ENCODE results near the gene RAB11FIP4.
A peak's percentile ranks its signal among the peaks of the same experiment; 100 is the strongest.

Gene RAB11FIP4

GRCh38 chr17:31431852-31432658, 40.6 kb downstream of the RAB11FIP4 start:
- TF ChIP-seq EGR2 (tag by site-specific recombination; IDR thresholded peaks at IDR 0.05; ENCODE audit: low read depth) = 0 out of 2 replicates have a peak, but pooled peaks have one; percentile 24
- TF ChIP-seq ZNF548 (tag by site-specific recombination; IDR thresholded peaks at IDR 0.05) = no peak
- no peak for TF ChIP-seq SP7 (tag by site-specific recombination; IDR thresholded peaks at IDR 0.05)
- no peak for TF ChIP-seq ZNF138 (tag by site-specific recombination; IDR thresholded peaks at IDR 0.05; ENCODE audit: borderline replicate concordance)
- TF ChIP-seq YY2 (tag by site-specific recombination; IDR thresholded peaks at IDR 0.05) = no peak
- no peak for TF ChIP-seq ZNF211 (tag by site-specific recombination; IDR thresholded peaks at IDR 0.05; ENCODE audit: low read depth)
- no peak for TF ChIP-seq ZNF214 (tag by site-specific recombination; IDR thresholded peaks at IDR 0.05; ENCODE audit: borderline replicate concordance)
- TF ChIP-seq ZNF623 (tag by site-specific recombination; IDR thresholded peaks at IDR 0.05) = no peak
- TF ChIP-seq ZFHX2 (tag by site-specific recombination; conservative IDR thresholded peaks at IDR 0.05) = 0 out of 2 replicates have a peak, but pooled peaks have one; percentile 31
- H3K27ac ChIP-seq (ENCODE audit: extremely low read depth, low read depth, low read length) = no peak overlapping the region
- H3K4me1 ChIP-seq (ENCODE audit: control insufficient read depth, insufficient read depth, low read length) = no peaks in the 10 kb centered on the region
- ChIA-PET POLR2A (no interaction called here), CTCF (interaction anchor here (0.7 to 1.0 kb wide), 3 partner anchors 11 to 410 kb away, joined by 3 to 4 read pairs (median 4); no protein-coding TSS in a partner anchor)
- H3K36me3 ChIP-seq (ENCODE audit: control insufficient read depth in 2 of 2, insufficient read depth in 1 of 2, low read length in 2 of 2) = no peaks in the 10 kb centered on the region
- no peak overlapping the region for H3K4me3 ChIP-seq (ENCODE audit: low read depth, low read length)
- no peaks in the 10 kb centered on the region for H3K9me3 ChIP-seq (ENCODE audit: control insufficient read depth, insufficient read depth, low read depth, low read length)

GRCh38 chr17:31433091-31433790, 41.8 kb downstream of the RAB11FIP4 start:
- no peaks in the 10 kb centered on the region for H3K9me3 ChIP-seq (ENCODE audit: control insufficient read depth, insufficient read depth, low read depth, low read length)
- H3K36me3 ChIP-seq (ENCODE audit: control insufficient read depth in 2 of 2, insufficient read depth in 1 of 2, low read length in 2 of 2) = no peaks in the 10 kb centered on the region
- no peak overlapping the region for H3K4me3 ChIP-seq (ENCODE audit: low read depth, low read length)
- no peak overlapping the region for H3K27ac ChIP-seq (ENCODE audit: extremely low read depth, low read depth, low read length)
- ChIA-PET CTCF (interaction anchor here (1.0 to 6.6 kb wide), 2 partner anchors 91 to 409 kb away, joined by 3 to 111 read pairs; no protein-coding TSS in a partner anchor), POLR2A (no interaction called here)
- H3K4me1 ChIP-seq (ENCODE audit: control insufficient read depth, insufficient read depth, low read length) = no peaks in the 10 kb centered on the region
- TF ChIP-seq ZNF423 (tag by site-specific recombination; IDR thresholded peaks at IDR 0.05) = no peak
- TF ChIP-seq ZNF394 (tag by site-specific recombination; IDR thresholded peaks at IDR 0.05; ENCODE audit: borderline replicate concordance) = no peak
- TF ChIP-seq ZNF366 (tag by site-specific recombination; conservative IDR thresholded peaks at IDR 0.05) = no peak
- TF ChIP-seq ZNF629 (tag by site-specific recombination; IDR thresholded peaks at IDR 0.05) = no peak
- no peak for TF ChIP-seq KLF17 (tag by site-specific recombination; IDR thresholded peaks at IDR 0.05)
- TF ChIP-seq REPIN1 (tag by site-specific recombination; IDR thresholded peaks at IDR 0.05; ENCODE audit: low read depth) = no peak
- no peak for TF ChIP-seq ZNF202 (tag by site-specific recombination; IDR thresholded peaks at IDR 0.05; ENCODE audit: borderline replicate concordance)
- no peak for TF ChIP-seq ZBTB48 (tag by site-specific recombination; IDR thresholded peaks at IDR 0.05)
- TF ChIP-seq PRDM4 (tag by site-specific recombination; IDR thresholded peaks at IDR 0.05) = no peak
- TF ChIP-seq FEZF1 (tag by site-specific recombination; IDR thresholded peaks at IDR 0.05) = no peak
- TF ChIP-seq GFI1B (tag by site-specific recombination; IDR thresholded peaks at IDR 0.05) = no peak
- no peak for TF ChIP-seq ZNF280C (tag by site-specific recombination; IDR thresholded peaks at IDR 0.05)

Measured in HEK293 (cell line).